Right renal cortex interstitium (tissue), 3 donors: ENCODE measurements around the gene IL9R. TPM values are rescaled to one million over a fixed set of nuclear protein-coding genes. Genes with fewer than 3 reads are reported as not detected.
"Not testable (repeated sequence)": the region's sequence is repeated elsewhere in the genome, so short reads cannot be mapped to it uniquely, and the experiment has no call there.

Source experiments
- DNase-seq, 3 donors: peaks; one replicate each; pipeline ENCODE4 v3.0.0-alpha.2; 2013; ENCODE audit warnings: low read depth in 3 of 3, low spot score in 2 of 3
- polyA plus RNA-seq, 3 donors: library from polyadenylated mRNA; unstranded; fragments of 120-200 nt; gene quantifications; one replicate each; pipeline ENCODE4 v1.2.1, GENCODE V29; 2013; ENCODE audit not compliant: insufficient read length in 3 of 3

IL9R gene
- under 1 TPM in 1 of 3 donors, not detected in 2; 0.10 TPM for polyA plus RNA-seq

DNA sequence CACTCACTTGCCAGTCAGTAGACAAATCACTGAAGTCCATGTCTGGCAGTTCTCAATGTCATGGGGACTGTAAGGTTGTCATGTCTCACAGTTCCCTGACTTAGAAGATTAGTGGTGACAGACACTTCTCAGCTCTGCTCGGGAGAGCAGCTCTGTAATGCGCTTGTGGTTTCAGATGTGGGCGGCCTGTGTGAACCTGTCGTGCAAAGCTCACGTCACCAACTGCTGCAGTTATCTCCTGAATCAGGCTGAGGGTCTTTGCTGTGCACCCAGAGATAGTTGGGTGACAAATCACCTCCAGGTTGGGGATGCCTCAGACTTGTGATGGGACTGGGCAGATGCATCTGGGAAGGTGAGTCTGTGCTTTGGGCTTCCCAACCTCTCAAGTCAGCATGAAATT is at the start of gene IL9R:
IL9R (plus strand) TSS at position 261 of the 400 bp plus-strand sequence; CDS start at position 325, 64 bp downstream.
- no peak for DNase-seq

DNA sequence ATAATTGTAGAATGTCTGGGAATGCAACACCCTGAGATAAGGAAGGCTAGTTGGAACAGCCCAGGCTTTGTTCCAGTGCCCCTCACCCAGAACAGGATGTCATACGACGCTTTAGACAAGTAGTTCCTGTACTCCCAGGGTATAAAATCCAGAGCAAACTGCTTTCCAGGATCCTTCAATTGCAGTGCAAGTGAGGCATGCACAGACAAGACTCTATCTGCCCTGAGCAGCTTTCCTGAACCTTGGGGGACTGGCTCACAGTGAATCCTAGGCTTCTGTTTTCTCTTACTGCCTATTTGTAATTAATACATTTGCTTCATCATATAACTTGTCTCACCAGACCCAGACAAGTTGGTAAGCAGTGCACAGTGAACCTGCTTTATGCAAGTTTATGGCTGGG is 48.4 kb upstream of the IL9R start:
- no peak for DNase-seq

DNA sequence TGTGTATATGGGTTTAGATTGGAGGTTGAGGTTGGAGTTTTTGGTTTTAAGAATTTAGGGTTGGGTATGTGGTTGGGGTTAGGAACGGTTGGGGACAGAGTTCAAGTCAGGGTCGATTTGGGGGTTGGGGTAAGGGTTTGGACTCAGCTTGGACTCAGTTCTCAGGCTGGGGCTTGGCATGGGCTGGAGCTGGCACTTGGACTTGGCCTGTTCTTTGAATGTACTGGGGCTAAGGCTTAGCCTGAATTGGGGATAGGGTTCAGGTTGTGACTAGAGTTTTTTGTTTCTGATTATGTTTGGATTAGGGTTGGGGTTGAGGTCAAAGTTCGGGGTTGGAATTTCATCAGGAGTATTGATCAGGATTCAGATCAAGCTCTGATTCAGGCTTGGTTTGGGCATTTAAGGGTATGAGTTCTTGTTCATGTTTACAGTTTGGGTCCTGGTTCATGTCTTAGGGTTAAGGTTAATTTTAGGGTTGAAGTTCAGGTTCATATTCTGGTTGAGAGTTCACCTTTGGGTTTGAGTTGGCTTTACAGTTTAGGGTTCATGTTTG is 46.2 kb upstream of the IL9R start:
- no peak for DNase-seq

- no peak for DNase-seq
Measured at GRCh38 chrX:155953055-155953454, 44.4 kb upstream of the IL9R start.

DNA sequence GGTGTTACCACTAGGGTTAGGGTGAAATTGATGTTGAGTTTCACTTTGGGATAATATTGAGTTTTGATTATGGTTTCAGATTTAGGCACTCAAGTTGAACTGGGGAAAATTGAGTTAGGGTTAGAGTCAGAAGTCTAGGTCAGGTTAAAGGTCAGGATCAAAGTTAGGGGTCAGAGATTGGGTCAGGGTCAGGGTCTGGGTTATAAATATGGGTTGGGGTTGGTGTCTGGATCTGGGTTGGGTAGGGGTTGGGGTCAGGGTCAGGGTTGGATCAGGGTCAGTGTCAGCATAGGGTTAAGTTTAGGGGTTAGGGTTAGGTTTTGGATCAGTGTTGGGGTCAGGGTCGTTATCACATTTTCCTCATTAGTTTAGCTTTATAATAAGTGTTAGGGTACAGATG is 42.7 kb upstream of the IL9R start:
- no peak for DNase-seq

GRCh38 chrX:155956099-155956498 is 41.4 kb upstream of the IL9R start:
- DNase-seq: no peak

DNA sequence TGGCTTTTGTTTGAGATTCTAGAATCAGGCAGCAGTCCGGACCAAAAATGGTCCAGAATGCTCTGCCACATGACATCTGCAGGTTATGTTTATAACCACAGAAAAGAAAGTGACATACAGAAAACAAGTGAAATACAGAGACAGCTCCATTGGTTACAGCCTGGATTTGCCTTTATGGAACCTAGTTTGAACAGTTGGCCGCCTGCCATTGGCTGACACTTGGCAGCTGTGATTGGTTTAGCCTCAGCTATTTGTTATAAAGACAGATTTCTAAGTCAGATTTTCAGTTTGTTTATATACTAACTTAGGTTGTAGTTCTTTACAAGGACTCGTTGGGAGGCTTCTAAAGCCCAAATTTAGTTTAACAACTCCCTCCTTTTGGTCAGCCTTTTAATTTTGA is 40.8 kb upstream of the IL9R start:
- DNase-seq: no peak

GRCh38 chrX:155957843-155958242 is 39.7 kb upstream of the IL9R start:
- DNase-seq: no peak

DNA sequence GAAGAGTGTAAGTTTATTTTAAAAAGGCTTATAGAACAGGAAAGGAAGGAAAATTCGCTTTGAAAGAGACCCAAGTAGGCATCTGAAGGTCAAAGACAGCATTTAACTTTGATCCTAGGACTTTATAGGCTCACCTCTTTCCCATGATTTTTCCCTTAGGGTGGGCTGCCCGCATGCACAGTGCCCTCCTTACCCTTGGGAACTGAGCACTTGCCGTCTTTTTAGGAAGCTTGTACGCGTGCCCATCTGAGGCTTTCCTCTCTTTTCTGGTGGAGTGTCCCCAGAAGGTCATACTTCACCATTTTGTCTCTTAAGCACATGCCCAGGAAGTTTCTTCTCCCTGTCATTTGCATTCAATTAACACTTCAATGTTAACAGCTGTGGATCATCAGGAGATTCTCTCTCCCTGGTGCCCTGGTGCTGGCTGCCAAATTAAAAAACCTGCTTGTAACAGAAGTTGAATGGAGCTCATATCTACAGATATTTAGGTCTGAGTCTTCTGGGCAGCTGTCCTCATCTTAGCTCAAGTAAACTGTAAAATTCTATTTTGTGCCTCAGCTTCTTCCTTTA is 38.4 kb upstream of the IL9R start:
- no peak for DNase-seq

- DNase-seq: no peak
Measured at GRCh38 chrX:155962906-155963305, 34.6 kb upstream of the IL9R start.

- DNase-seq: no peak
Measured at GRCh38 chrX:155966876-155967275, 30.6 kb upstream of the IL9R start.

GRCh38 chrX:155967653-155968325 is 29.7 kb upstream of the IL9R start:
- no peak for DNase-seq

DNA sequence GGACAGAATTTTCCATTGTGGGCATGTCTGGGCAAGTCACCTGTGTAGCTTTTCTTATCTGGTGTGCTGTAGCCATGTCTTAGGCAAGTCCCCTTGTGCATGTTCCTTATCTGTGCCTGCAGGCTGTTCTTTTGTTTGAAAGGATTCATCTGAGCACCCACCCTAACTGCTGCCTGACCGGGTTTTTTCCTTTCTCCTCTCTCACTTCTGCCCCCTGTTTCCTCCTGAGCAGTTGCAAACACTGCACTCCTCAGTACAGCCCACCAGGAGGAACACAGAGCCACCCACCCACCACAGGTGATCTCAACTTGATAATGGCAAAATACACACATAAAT is 29.2 kb upstream of the IL9R start:
- DNase-seq: no peak

GRCh38 chrX:155968791-155969190 is 28.7 kb upstream of the IL9R start:
- no peak for DNase-seq

DNA sequence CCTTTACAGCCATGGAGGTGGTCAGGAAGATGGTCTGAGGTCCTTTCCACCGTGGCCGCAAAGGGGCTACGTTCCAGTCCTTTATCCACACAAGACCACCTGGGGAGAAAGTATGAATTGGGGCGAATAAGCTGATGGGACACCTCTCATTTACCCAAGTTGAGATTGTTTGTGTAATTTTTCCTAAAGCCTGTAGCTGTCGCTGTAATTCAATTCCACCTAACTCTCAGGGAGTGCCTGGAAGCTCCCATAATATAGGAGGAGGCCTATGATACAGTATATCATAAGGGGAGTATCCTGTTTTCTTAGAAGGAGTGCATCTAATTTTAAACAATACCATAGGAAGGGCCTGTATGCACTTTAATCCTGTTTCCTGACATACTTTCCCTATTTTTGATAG is 25.8 kb upstream of the IL9R start:
- DNase-seq: not testable (repeated sequence)

GRCh38 chrX:155972241-155972640 is 25.3 kb upstream of the IL9R start:
- DNase-seq: not testable (repeated sequence)

DNA sequence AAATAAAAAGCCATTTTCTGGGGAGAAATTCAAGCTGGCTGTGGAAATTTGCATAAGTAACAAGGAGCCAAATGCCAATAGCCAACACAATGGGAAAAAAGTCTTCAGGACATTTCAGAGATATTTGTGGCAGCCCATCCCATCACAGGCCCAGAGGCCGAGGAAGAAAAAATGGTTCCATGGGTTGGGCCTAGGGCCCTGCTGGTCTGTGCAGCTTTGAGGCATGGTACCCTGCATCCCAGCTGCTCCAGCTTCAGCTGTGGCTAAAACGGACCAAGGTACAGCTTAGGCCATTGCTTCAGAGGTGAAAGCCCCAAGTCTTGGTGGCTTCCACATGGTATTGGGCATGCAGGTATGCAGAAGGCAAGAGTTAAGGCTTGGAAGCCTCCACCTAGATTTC is 14.2 kb upstream of the IL9R start:
- no peak for DNase-seq

DNA sequence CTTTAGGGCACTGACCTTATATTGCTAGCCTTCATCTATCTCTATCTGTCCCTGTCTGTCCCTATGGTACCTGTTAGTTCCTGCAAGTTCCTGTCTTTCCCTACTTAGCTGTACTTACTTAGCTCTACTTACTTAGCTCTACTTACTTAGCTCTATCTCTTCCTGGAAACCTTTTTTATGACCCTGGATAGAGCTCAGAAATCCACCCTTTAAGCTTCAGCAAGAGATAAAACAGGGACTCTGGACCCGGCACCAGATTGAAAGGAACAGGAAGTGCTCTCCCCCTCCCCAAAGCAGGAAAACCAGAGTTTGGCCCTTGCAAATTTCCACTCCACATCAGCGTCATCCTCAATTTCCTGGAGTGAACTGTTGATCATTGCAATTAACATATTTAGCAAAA is 12.3 kb upstream of the IL9R start:
- DNase-seq: no peak

GRCh38 chrX:155986995-155987394 is 10.5 kb upstream of the IL9R start:
- DNase-seq: not testable (repeated sequence)

GRCh38 chrX:155988859-155989258 is 8.6 kb upstream of the IL9R start:
- DNase-seq: no peak

DNA sequence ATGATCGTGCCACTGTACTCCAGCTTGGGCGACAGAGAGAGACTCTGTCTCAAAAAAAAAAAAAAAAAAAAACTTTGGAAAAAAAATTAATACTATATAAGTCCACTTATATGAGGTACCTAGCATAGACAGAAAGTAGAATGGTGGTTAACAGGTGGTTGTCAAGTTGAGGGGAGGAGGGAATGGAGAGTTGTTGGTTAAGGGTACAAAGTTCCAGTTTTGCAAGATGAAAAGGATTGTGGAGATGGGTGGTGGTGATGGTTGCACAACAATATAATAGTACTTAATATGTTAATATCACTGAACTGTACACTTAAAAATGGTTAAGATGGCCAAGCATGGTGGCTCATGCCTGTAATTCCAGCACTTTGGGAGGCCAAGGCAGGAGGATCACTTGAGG is 4.1 kb upstream of the IL9R start:
- no peak for DNase-seq

- DNase-seq: no peak
Measured at GRCh38 chrX:155995321-155995875, 2.1 kb upstream of the IL9R start.
